ENCODE results near the gene ANKHD1.

DNA sequence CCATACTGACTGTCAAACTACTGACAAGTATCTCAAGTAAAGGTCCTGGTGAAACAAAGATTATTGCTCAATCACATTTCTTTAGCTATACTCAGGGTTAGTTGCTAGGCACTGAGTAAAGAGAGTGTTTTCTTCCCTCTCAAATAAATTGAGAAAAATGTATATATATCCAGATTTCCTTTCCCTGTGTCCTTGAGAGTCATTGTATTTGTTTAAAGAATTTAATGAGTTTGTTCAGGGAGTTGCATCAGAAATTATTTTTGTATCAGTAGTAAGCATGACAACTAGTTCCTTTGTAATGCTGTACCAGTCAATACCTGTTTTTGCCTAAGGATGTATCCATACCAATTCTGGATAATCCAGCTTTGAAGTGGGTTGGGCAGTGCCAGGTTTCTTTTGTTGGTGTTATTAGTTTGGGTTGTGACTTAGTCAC is 3.2 kb upstream of the ANKHD1 start:
- TF ChIP-seq, protein P1, sequence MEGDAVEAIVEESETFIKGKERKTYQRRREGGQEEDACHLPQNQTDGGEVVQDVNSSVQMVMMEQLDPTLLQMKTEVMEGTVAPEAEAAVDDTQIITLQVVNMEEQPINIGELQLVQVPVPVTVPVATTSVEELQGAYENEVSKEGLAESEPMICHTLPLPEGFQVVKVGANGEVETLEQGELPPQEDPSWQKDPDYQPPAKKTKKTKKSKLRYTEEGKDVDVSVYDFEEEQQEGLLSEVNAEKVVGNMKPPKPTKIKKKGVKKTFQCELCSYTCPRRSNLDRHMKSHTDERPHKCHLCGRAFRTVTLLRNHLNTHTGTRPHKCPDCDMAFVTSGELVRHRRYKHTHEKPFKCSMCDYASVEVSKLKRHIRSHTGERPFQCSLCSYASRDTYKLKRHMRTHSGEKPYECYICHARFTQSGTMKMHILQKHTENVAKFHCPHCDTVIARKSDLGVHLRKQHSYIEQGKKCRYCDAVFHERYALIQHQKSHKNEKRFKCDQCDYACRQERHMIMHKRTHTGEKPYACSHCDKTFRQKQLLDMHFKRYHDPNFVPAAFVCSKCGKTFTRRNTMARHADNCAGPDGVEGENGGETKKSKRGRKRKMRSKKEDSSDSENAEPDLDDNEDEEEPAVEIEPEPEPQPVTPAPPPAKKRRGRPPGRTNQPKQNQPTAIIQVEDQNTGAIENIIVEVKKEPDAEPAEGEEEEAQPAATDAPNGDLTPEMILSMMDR (IDR thresholded peaks at IDR 0.05) = no peak
- TF ChIP-seq POLR2A (IDR thresholded peaks at IDR 0.05) = no peak
- no peak for TF ChIP-seq EP300 (IDR thresholded peaks at IDR 0.05)

All from ovary (tissue), 3 donors.